Measurements from ENCODE around the gene CDH4. TPM values are rescaled to one million over a fixed set of nuclear protein-coding genes. Genes with fewer than 3 reads are reported as not detected.

CDH4 gene
- total and polyA plus RNA-seq, 9 of the 15 experiments (the other 6 are each of a cell fraction or from before 2014, with no cell fraction given) = 0.04 TPM; not detected in 8

DNA sequence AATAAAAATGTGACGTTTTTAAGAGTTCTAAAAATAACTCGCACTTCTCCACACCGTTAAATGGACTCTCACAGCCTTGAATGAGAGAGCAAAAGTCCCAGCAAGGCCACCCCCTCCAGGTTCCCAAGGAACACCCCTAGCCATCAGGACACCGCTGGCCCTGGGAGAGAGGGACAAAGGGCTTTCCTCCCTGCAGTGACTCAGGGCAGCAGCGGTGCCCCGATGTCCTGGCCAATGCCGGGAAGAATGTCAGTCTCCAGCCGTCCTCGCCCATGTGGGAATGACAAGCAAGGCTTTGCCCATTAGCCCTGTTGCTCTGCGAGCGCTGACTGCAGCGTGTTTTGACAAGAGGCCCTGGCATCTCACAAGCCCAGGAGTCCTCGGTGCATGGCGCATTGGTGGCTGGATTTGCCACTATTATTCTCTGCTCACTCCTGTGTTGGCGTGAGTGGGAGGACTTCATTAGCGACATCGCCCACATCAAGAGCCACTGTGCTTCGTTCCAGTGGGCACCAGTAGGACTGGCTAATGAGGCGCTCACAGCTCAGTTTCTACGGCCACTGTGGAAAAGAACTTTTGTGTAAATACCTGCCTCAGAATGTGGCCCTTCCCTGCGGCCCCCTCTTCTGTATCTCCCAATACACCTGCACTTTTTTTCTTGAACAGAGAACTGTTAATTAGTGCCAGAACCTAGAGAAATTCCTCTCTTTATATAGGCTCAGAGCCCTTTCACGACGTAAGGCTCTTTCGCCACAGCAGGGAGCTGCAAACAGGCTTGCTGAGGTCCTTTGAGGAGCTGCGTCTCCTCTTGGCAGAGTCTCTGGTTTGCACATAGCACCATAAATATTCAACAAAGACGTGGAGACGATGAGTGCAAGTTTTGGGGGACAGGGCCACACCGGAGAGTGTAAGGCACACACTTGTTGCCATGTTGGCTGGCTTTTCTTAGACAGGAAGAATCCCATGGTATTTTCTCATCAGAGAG is 477.0 kb downstream of the CDH4 start (continued):
- TF ChIP-seq BCOR (IDR thresholded peaks at IDR 0.05) (no peak), OTX1 (CRISPR knock-in tag; IDR thresholded peaks at IDR 0.05) (no peak), CAMTA2 (CRISPR knock-in tag; conservative IDR thresholded peaks at IDR 0.05) (no peak), THRA (IDR thresholded peaks at IDR 0.05) (no peak), SAP30 (IDR thresholded peaks at IDR 0.05; ENCODE audit: borderline replicate concordance, insufficient read depth, low read depth, low read length, poor library complexity, severe bottlenecking) (no peak), NFATC3 (IDR thresholded peaks at IDR 0.05) (no peak), FOXJ3 (CRISPR knock-in tag; IDR thresholded peaks at IDR 0.05) (no peak), CBX3 (IDR thresholded peaks at IDR 0.05; ENCODE audit: borderline replicate concordance in 1 of 2, low read length in 2 of 2) (no peak), ZNF354B (CRISPR knock-in tag; IDR thresholded peaks at IDR 0.05) (no peak), BMI1 (IDR thresholded peaks at IDR 0.05; ENCODE audit: low read length) (no peak)
